Gastroesophageal sphincter (tissue), 4 donors: Measurements from ENCODE around the gene IMMP2L. TPM values are rescaled to one million over a fixed set of nuclear protein-coding genes. Genes with fewer than 3 reads are reported as not detected.

Experiments used
- ATAC-seq: fragments of 150-250 bp; one replicate; pipeline ENCODE4 v1.9.1; 2016; ENCODE audit warnings: mild to moderate bottlenecking, moderate library complexity
- H3K27ac ChIP-seq, 4 donors: fragments of 200-600 bp; sonication (generic) in 3 of 4; 1 replicate in 3 of 4; 2 replicates in 1 of 4; pipeline ENCODE4 v1.5.1; 2016 to 2019
- H3K27me3 ChIP-seq: fragments of 200-600 bp; sonication (generic); one replicate; pipeline ENCODE4 v1.5.1; 2019
- H3K36me3 ChIP-seq, 2 donors: fragments of 200-600 bp; sonication (generic); one replicate each; pipeline ENCODE4 v1.5.1; 2019; ENCODE audit warnings: control low read depth in 1 of 2
- H3K4me1 ChIP-seq, 3 donors: fragments of 200-600 bp; sonication (generic); 1 replicate in 2 of 3; 2 replicates in 1 of 3; pipeline ENCODE4 v1.5.1; 2016 to 2019; ENCODE audit warnings: control low read depth in 2 of 3
- H3K4me3 ChIP-seq, 2 donors: fragments of 200-600 bp; sonication (generic); one replicate each; pipeline ENCODE4 v1.5.1; 2019; ENCODE audit warnings: mild to moderate bottlenecking in 1 of 2, moderate library complexity in 1 of 2
- H3K9me3 ChIP-seq, 3 donors: fragments of 200-600 bp; sonication (generic); one replicate each; pipeline ENCODE4 v1.5.1; 2017 to 2019; ENCODE audit warnings: control low read depth in 2 of 3
- CTCF ChIP-seq, 4 experiments: fragments of 200-600 bp in 2 of 4; fragments of 450-650 bp in 2 of 4; sonication (generic) in 1 of 4; IDR thresholded peaks; one replicate each; pipeline ENCODE4 v1.5.1; 2017 to 2019; ENCODE audit warnings: antibody characterized with exemption in 4 of 4, mild to moderate bottlenecking in 2 of 4, moderate library complexity in 2 of 4
- EP300 ChIP-seq: sonication (generic); formaldehyde crosslinking; IDR thresholded peaks from one replicate; pipeline ENCODE4 v1.6.1; 2017; ENCODE audit warnings: antibody characterized with exemption, mild to moderate bottlenecking
- POLR2A ChIP-seq, 2 donors: fragments of 450-650 bp; IDR thresholded peaks; one replicate each; pipeline ENCODE4 v1.6.1; 2017; ENCODE audit warnings: antibody characterized with exemption in 2 of 2, mild to moderate bottlenecking in 2 of 2, moderate library complexity in 1 of 2
- POLR2AphosphoS5 ChIP-seq: sonication (generic); formaldehyde crosslinking; IDR thresholded peaks from one replicate; pipeline ENCODE4 v1.6.1; 2017; ENCODE audit warnings: antibody characterized with exemption
- WGBS, 2 donors: methylation state at CpG; one replicate each; pipeline ENCODE4 v1.1.5; 2018; ENCODE audit warnings: low coverage in 1 of 2; 5-methylcytosine and 5-hydroxymethylcytosine counted together
- total RNA-seq, 4 donors: library from RNA; depleted of rRNA; stranded (reverse); fragments of >200 nt; gene quantifications; one replicate each; pipeline ENCODE4 v1.1.0, GENCODE V29; 2016

Gene IMMP2L
- total RNA-seq, 4 donors from 2014 or later: 13.6 to 38.5 (median 30.1) TPM

GRCh38 chr7:111091593-111092358, 470.5 kb downstream of the IMMP2L start:
- Histone ChIP-seq H3K27ac (peak overlapping the region in 1 of 4 donors; percentile 38), H3K36me3 (no peaks in the 10 kb centered on the region), H3K27me3 (no peaks in the 10 kb centered on the region), H3K4me1 (peaks cover 0 to 38% (median 0%) of the 10 kb centered on the region in 3 donors), H3K9me3 (no peaks in the 10 kb centered on the region), H3K4me3 (peak overlapping the region; percentile 36 to 48)
- no peak for ATAC-seq
- WGBS, 2 donors: 3 to 29% methylated on average over 3 of the region's 3 CpGs
- TF ChIP-seq EP300 (no peak), CTCF (IDR thresholded peaks at IDR 0.05) (no peak), POLR2AphosphoS5 (no peak), POLR2A (IDR thresholded peaks at IDR 0.05) (no peak)

- H3K4me3 ChIP-seq: peak within 1 kb of the TSS; percentile 36 to 48
- H3K4me1 ChIP-seq: peaks cover 0 to 40% (median 0%) of the 10 kb centered on the region in 3 donors
- H3K36me3 ChIP-seq: no peaks in the 10 kb centered on the region
- 0 to 10% methylated on average over 1 to 5 of the region's 6 CpGs for WGBS, 2 donors
- peak within 1 kb of the TSS in 2 of 4 donors; percentile 38 to 46 for H3K27ac ChIP-seq
- no peaks in the 10 kb centered on the region for H3K27me3 ChIP-seq
- peak; percentile 41 for ATAC-seq
- no peaks in the 10 kb centered on the region for H3K9me3 ChIP-seq
- TF ChIP-seq POLR2A (IDR thresholded peaks at IDR 0.05) (no peak), EP300 (no peak), CTCF (IDR thresholded peaks at IDR 0.05) (no peak), POLR2AphosphoS5 (no peak)
Observed at GRCh38 chr7:111090846-111091245, 471.4 kb downstream of the IMMP2L start, which contains the start of gene LRRN3. LRRN3 (plus strand) TSS chr7:111091127; CDS start chr7:111122773, 31,646 bp downstream.

- no peaks in the 10 kb centered on the region for H3K36me3 ChIP-seq
- no peaks in the 10 kb centered on the region for H3K9me3 ChIP-seq
- H3K4me1 ChIP-seq: peaks cover 0 to 40% (median 0%) of the 10 kb centered on the region in 3 donors
- WGBS, 2 donors: 17 to 30% methylated on average over 1 of the region's 1 CpG
- no peak for ATAC-seq
- no peak overlapping the region for H3K4me3 ChIP-seq
- no peaks in the 10 kb centered on the region for H3K27me3 ChIP-seq
- TF ChIP-seq EP300 (no peak), CTCF (IDR thresholded peaks at IDR 0.05) (peak; percentile 51 to 71 (median 53)), POLR2A (IDR thresholded peaks at IDR 0.05) (no peak), POLR2AphosphoS5 (no peak)
- H3K27ac ChIP-seq: no peak overlapping the region
Observed at GRCh38 chr7:111089822-111090426, 472.4 kb downstream of the IMMP2L start.

- Histone ChIP-seq H3K9me3 (no peaks in the 10 kb centered on the region), H3K4me3 (no peak overlapping the region), H3K27ac (no peak overlapping the region), H3K36me3 (no peaks in the 10 kb centered on the region), H3K27me3 (no peaks in the 10 kb centered on the region), H3K4me1 (peaks cover 0 to 31% (median 0%) of the 10 kb centered on the region in 3 donors)
- TF ChIP-seq POLR2AphosphoS5 (no peak), CTCF (IDR thresholded peaks at IDR 0.05) (no peak), EP300 (no peak), POLR2A (IDR thresholded peaks at IDR 0.05) (no peak)
- ATAC-seq: no peak
- 93 to 100% methylated on average over 1 of the region's 1 CpG for WGBS, 2 donors
Observed at GRCh38 chr7:111088328-111088727, 474.0 kb downstream of the IMMP2L start.
